ENCODE results near the gene OR56B4. TPM values are rescaled to one million over a fixed set of nuclear protein-coding genes. Genes with fewer than 3 reads are reported as not detected.

The OR56B4 gene
- total and polyA plus RNA-seq, 7 experiments from 2014 or later, result not detected

- no peaks in the 10 kb centered on the region for H3K36me3 ChIP-seq (ENCODE audit: control insufficient read depth in 2 of 3, insufficient read depth in 3 of 3, low read length in 3 of 3)
- POLR2A ChIA-PET, result no interaction called here
- no peaks in the 10 kb centered on the region for H3K27me3 ChIP-seq (ENCODE audit: control insufficient read depth in 2 of 2, insufficient read depth in 2 of 2, low read length in 2 of 2)
- H3K4me1 ChIP-seq (ENCODE audit: control insufficient read depth in 2 of 2, insufficient read depth in 2 of 2, low read length in 2 of 2), result no peaks in the 10 kb centered on the region
- CTCF ChIA-PET, result no interaction called here
- Mint-ChIP-seq H3K27ac (no peak overlapping the region), H3K36me3 (peaks cover 0 to 5% (median 0%) of the 10 kb centered on the region in 5 donors), H3K9me3 (peaks cover 0 to 28% (median 7%) of the 10 kb centered on the region in 11 donors), H3K27me3 (peaks cover 0 to 24% (median 5%) of the 10 kb centered on the region in 5 donors), H3K4me3 (no peak overlapping the region), H3K4me1 (no peaks in the 10 kb centered on the region)
- H3K9me3 ChIP-seq (ENCODE audit: control insufficient read depth in 2 of 3, low read length in 3 of 3), result no peaks in the 10 kb centered on the region
- no peak overlapping the region for H3K4me3 ChIP-seq (ENCODE audit: low read length)
- H3K27ac ChIP-seq (ENCODE audit: low read depth, low read length), result no peak overlapping the region
- intact Hi-C loops (cut with micrococcal nuclease), result no loop called here
- DNase-seq (no peak), ATAC-seq (no peak)
Measured at GRCh38 chr11:6083129-6083528, 24.4 kb upstream of the OR56B4 start.

- peak; percentile 22 for ATAC-seq
Measured at GRCh38 chr11:6084587-6084986, 22.9 kb upstream of the OR56B4 start.

DNA sequence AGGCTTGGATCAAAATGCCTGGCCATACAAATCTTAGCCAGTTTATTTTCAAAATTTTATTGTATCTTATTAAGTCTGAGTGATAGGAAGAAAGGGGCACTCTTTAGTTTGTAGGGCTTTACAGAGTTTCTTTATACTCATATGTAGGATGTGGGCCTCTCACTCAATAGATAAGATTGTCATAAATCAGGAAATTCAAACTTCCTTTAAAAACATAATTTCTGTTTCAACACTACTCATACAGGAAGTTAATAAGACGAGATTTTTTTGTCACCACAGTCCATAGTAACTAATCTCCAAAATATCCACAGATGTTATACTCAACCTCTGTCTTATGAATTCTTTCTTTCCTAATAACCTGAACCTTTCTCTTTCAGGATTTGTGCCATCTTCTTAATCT is 13.3 kb upstream of the OR56B4 start:
- Mint-ChIP-seq H3K4me3 (peak overlapping the region in 5 of 10 donors; percentile 11 to 61 (median 32)), H3K36me3 (peaks cover 0 to 13% (median 5%) of the 10 kb centered on the region in 5 donors), H3K9me3 (peaks cover 0 to 30% (median 7%) of the 10 kb centered on the region in 11 donors), H3K27me3 (peaks cover 0 to 38% (median 21%) of the 10 kb centered on the region in 5 donors), H3K4me1 (peaks cover 0 to 32% (median 27%) of the 10 kb centered on the region in 7 donors), H3K27ac (peak overlapping the region in 1 of 9 donors; percentile 42)
- no peak overlapping the region for H3K27ac ChIP-seq (ENCODE audit: low read depth, low read length)
- H3K4me1 ChIP-seq (ENCODE audit: control insufficient read depth in 2 of 2, insufficient read depth in 2 of 2, low read length in 2 of 2), result no peaks in the 10 kb centered on the region
- H3K4me3 ChIP-seq (ENCODE audit: low read length), result no peak overlapping the region
- no peaks in the 10 kb centered on the region for H3K27me3 ChIP-seq (ENCODE audit: control insufficient read depth in 2 of 2, insufficient read depth in 2 of 2, low read length in 2 of 2)
- intact Hi-C loops (cut with micrococcal nuclease), result no loop called here
- POLR2A ChIA-PET, result no interaction called here
- no peaks in the 10 kb centered on the region for H3K36me3 ChIP-seq (ENCODE audit: control insufficient read depth in 2 of 3, insufficient read depth in 3 of 3, low read length in 3 of 3)
- ATAC-seq, result no peak
- no peaks in the 10 kb centered on the region for H3K9me3 ChIP-seq (ENCODE audit: control insufficient read depth in 2 of 3, low read length in 3 of 3)
- DNase-seq, result no peak
- CTCF ChIA-PET, result no interaction called here

More at GRCh38 chr11:6084587-6084986, 22.9 kb upstream of the OR56B4 start:
- no peak overlapping the region for H3K27ac Mint-ChIP-seq
- Histone ChIP-seq H3K36me3 (ENCODE audit: control insufficient read depth in 2 of 3, insufficient read depth in 3 of 3, low read length in 3 of 3) (no peaks in the 10 kb centered on the region), H3K4me3 (ENCODE audit: low read length) (no peak overlapping the region), H3K27me3 (ENCODE audit: control insufficient read depth in 2 of 2, insufficient read depth in 2 of 2, low read length in 2 of 2) (no peaks in the 10 kb centered on the region), H3K9me3 (ENCODE audit: control insufficient read depth in 2 of 3, low read length in 3 of 3) (no peaks in the 10 kb centered on the region), H3K4me1 (ENCODE audit: control insufficient read depth in 2 of 2, insufficient read depth in 2 of 2, low read length in 2 of 2) (no peaks in the 10 kb centered on the region), H3K27ac (ENCODE audit: low read depth, low read length) (no peak overlapping the region)
- DNase-seq, result no peak
- H3K4me3 Mint-ChIP-seq, result no peak overlapping the region
- H3K36me3 Mint-ChIP-seq, result peaks cover 0 to 5% (median 0%) of the 10 kb centered on the region in 5 donors
- CTCF ChIA-PET, result no interaction called here
- no peaks in the 10 kb centered on the region for H3K4me1 Mint-ChIP-seq
- peaks cover 0 to 28% (median 8%) of the 10 kb centered on the region in 11 donors for H3K9me3 Mint-ChIP-seq
- peaks cover 0 to 18% (median 5%) of the 10 kb centered on the region in 5 donors for H3K27me3 Mint-ChIP-seq
- POLR2A ChIA-PET, result no interaction called here
- intact Hi-C loops (cut with micrococcal nuclease), result no loop called here

DNA sequence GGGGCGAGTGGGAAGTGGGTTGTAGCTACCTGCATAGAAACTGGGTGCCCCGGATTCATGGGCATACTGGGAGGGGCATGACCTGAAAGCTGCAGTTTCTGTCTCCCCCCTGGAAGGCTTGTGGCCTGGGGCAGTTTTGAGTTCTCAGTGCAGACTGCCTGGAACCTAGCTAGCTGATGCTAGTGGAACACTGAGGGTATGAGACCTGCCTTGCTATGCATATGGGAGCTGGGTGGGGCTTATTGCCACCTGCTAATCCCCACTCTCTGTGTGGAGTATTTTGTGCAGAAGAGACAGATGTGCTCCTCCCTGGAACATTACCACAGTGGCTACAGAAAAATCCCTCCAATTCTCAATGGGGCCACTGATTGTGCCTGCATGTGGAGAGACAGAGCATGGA is 11.7 kb upstream of the OR56B4 start:
- Mint-ChIP-seq H3K27me3 (peaks cover 0 to 43% (median 27%) of the 10 kb centered on the region in 5 donors), H3K4me1 (peaks cover 0 to 40% (median 36%) of the 10 kb centered on the region in 7 donors), H3K36me3 (peaks cover 0 to 13% (median 5%) of the 10 kb centered on the region in 5 donors), H3K27ac (no peak overlapping the region), H3K4me3 (no peak overlapping the region), H3K9me3 (peaks cover 0 to 22% (median 1%) of the 10 kb centered on the region in 11 donors)
- ATAC-seq, result no peak
- Histone ChIP-seq H3K4me1 (ENCODE audit: control insufficient read depth in 2 of 2, insufficient read depth in 2 of 2, low read length in 2 of 2) (no peaks in the 10 kb centered on the region), H3K27ac (ENCODE audit: low read depth, low read length) (no peak overlapping the region), H3K9me3 (ENCODE audit: control insufficient read depth in 2 of 3, low read length in 3 of 3) (no peaks in the 10 kb centered on the region), H3K36me3 (ENCODE audit: control insufficient read depth in 2 of 3, insufficient read depth in 3 of 3, low read length in 3 of 3) (no peaks in the 10 kb centered on the region), H3K4me3 (ENCODE audit: low read length) (no peak overlapping the region), H3K27me3 (ENCODE audit: control insufficient read depth in 2 of 2, insufficient read depth in 2 of 2, low read length in 2 of 2) (no peaks in the 10 kb centered on the region)
- intact Hi-C loops (cut with micrococcal nuclease), result no loop called here
- no peak for DNase-seq
- CTCF ChIA-PET, result no interaction called here
- POLR2A ChIA-PET, result no interaction called here

DNA sequence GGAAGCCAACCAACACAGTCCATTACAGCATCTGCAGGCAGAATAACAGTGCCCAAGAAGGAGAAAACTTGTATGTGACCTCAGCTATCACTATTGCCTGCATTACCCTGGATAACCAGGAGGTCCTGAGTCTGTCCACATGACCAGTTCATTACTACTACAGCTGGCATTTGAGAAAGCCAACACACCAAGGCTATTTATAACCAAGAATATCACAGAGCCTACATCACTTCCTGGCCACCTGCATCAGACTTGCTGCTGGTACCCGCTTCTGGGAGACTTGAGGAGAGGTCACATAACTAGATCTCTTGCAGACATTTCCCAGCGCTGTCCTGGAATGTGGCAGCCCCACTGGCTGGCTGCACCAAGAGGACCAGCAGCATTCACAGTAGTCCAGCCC is 11.1 kb upstream of the OR56B4 start:
- no peaks in the 10 kb centered on the region for H3K9me3 ChIP-seq (ENCODE audit: control insufficient read depth in 2 of 3, low read length in 3 of 3)
- Mint-ChIP-seq H3K4me1 (peaks cover 0 to 40% (median 36%) of the 10 kb centered on the region in 7 donors), H3K36me3 (peaks cover 0 to 13% (median 5%) of the 10 kb centered on the region in 5 donors), H3K27ac (no peak overlapping the region), H3K9me3 (peaks cover 0 to 21% (median 1%) of the 10 kb centered on the region in 11 donors), H3K27me3 (peaks cover 0 to 45% (median 24%) of the 10 kb centered on the region in 5 donors), H3K4me3 (no peak overlapping the region)
- H3K27me3 ChIP-seq (ENCODE audit: control insufficient read depth in 2 of 2, insufficient read depth in 2 of 2, low read length in 2 of 2), result no peaks in the 10 kb centered on the region
- no peak for DNase-seq
- CTCF ChIA-PET, result no interaction called here
- H3K4me3 ChIP-seq (ENCODE audit: low read length), result no peak overlapping the region
- no peak overlapping the region for H3K27ac ChIP-seq (ENCODE audit: low read depth, low read length)
- intact Hi-C loops (cut with micrococcal nuclease), result no loop called here
- H3K36me3 ChIP-seq (ENCODE audit: control insufficient read depth in 2 of 3, insufficient read depth in 3 of 3, low read length in 3 of 3), result no peaks in the 10 kb centered on the region
- POLR2A ChIA-PET, result no interaction called here
- H3K4me1 ChIP-seq (ENCODE audit: control insufficient read depth in 2 of 2, insufficient read depth in 2 of 2, low read length in 2 of 2), result no peaks in the 10 kb centered on the region
- ATAC-seq, result no peak

GRCh38 chr11:6099577-6099976 is 7.9 kb upstream of the OR56B4 start:
- H3K27me3 Mint-ChIP-seq, result peaks cover 4 to 32% (median 11%) of the 10 kb centered on the region in 5 donors
- no peak overlapping the region for H3K4me3 Mint-ChIP-seq
- Histone ChIP-seq H3K27ac (ENCODE audit: low read depth, low read length) (no peak overlapping the region), H3K27me3 (ENCODE audit: control insufficient read depth in 2 of 2, insufficient read depth in 2 of 2, low read length in 2 of 2) (no peaks in the 10 kb centered on the region), H3K36me3 (ENCODE audit: control insufficient read depth in 2 of 3, insufficient read depth in 3 of 3, low read length in 3 of 3) (no peaks in the 10 kb centered on the region), H3K9me3 (ENCODE audit: control insufficient read depth in 2 of 3, low read length in 3 of 3) (no peaks in the 10 kb centered on the region), H3K4me1 (ENCODE audit: control insufficient read depth in 2 of 2, insufficient read depth in 2 of 2, low read length in 2 of 2) (no peaks in the 10 kb centered on the region), H3K4me3 (ENCODE audit: low read length) (no peak overlapping the region)
- no peak overlapping the region for H3K27ac Mint-ChIP-seq
- DNase-seq, result no peak
- ChIA-PET CTCF (interaction anchor here (0.7 kb wide), 1 partner anchor 292 kb away, joined by 4 read pairs; no protein-coding TSS in a partner anchor), POLR2A (no interaction called here)
- ATAC-seq, result no peak
- no peaks in the 10 kb centered on the region for H3K9me3 Mint-ChIP-seq
- H3K4me1 Mint-ChIP-seq, result peaks cover 0 to 18% (median 15%) of the 10 kb centered on the region in 7 donors
- no peaks in the 10 kb centered on the region for H3K36me3 Mint-ChIP-seq
- intact Hi-C loops (cut with micrococcal nuclease), result no loop called here

DNA sequence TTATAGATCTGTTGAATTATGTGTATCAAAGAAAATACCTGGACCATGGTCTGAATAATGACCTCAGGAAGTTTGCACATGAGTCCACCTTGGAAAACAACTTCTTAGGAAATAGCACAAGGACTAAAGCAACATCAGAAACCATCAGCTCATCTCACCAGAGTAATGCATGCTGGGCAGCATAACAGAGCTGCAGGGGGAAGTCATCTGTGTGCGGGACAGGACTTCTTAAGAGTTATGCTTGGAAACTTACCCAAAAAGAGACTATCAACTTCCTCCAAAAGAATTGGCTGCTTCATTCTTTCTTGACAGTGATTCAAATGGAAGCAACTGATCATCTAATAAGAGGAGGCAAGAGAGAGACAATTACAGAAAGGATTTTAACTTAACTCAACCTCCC is 2.5 kb downstream of the OR56B4 start:
- peaks cover 0 to 4% (median 0%) of the 10 kb centered on the region in 7 donors for H3K4me1 Mint-ChIP-seq
- ATAC-seq (no peak), DNase-seq (no peak)
- H3K9me3 Mint-ChIP-seq, result peaks cover 0 to 10% (median 0%) of the 10 kb centered on the region in 11 donors
- no peaks in the 10 kb centered on the region for H3K27me3 ChIP-seq (ENCODE audit: control insufficient read depth in 2 of 2, insufficient read depth in 2 of 2, low read length in 2 of 2)
- H3K4me3 Mint-ChIP-seq, result no peak overlapping the region
- no peaks in the 10 kb centered on the region for H3K36me3 ChIP-seq (ENCODE audit: control insufficient read depth in 2 of 3, insufficient read depth in 3 of 3, low read length in 3 of 3)
- ChIA-PET CTCF (no interaction called here), POLR2A (no interaction called here)
- H3K27me3 Mint-ChIP-seq, result peaks cover 12 to 35% (median 22%) of the 10 kb centered on the region in 5 donors
- H3K27ac Mint-ChIP-seq, result no peak overlapping the region
- intact Hi-C loops (cut with micrococcal nuclease), result no loop called here
- H3K27ac ChIP-seq (ENCODE audit: low read depth, low read length), result no peak overlapping the region
- no peaks in the 10 kb centered on the region for H3K36me3 Mint-ChIP-seq
- H3K4me3 ChIP-seq (ENCODE audit: low read length), result no peak overlapping the region
- H3K9me3 ChIP-seq (ENCODE audit: control insufficient read depth in 2 of 3, low read length in 3 of 3), result no peaks in the 10 kb centered on the region
- H3K4me1 ChIP-seq (ENCODE audit: control insufficient read depth in 2 of 2, insufficient read depth in 2 of 2, low read length in 2 of 2), result no peaks in the 10 kb centered on the region
